ENCODE data around the gene GSN.

The GSN gene

DNA sequence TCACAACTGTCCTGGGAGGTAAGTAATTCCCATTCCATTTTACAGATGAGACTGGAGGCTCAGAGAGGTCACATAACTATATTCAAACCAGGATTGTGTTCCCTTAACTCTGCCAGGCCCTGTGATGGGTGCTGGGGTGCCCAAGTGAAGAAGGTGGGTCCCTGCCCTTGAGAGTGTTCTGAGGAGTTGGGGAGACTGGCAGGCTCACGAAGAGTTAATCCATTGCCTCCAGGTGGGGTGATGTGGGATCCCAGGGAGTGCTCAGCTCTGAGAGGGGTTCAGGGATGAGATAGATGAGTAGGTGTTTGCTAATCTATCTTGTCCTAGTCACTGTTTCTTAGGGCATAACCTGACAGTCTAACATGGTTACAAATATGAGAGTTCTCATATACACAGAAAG is 36.7 kb downstream of the GSN start:
- DNase-seq, result no peak

DNA sequence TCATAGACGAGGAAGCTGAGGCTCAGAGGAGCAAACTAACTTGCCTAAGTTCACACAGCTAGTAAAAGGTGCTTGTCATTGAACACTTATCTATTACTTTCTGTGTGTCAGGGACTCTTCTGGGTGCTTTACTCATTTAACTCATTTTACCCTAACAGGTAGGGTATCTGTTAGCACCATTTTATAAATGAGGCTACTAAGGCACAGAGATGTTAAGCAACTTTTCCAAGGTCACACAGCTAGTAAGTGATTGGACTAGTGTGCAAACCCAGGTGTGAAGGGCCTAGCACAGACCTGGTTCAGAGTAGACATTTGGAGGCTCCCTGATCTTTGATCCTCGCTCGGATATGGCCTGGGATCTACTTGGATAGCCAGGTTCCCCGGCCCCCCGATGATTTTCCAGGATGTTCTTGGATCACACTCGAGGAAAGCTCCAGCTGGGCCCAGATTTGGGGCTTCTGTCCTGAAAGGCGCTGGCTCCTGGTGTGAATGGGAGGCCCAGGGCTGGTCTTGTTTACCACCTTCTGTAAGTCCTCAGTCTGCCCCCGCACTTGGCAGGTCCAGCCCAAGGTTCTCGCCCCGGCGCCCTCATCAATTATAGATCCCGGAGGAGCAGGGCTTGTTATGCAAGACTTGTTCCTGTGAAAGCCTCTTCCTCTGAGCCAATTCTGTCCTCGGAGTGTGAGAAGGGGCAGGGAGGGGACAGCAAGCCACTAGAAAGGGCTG is 37.5 kb downstream of the GSN start:
- no peak for DNase-seq

DNA sequence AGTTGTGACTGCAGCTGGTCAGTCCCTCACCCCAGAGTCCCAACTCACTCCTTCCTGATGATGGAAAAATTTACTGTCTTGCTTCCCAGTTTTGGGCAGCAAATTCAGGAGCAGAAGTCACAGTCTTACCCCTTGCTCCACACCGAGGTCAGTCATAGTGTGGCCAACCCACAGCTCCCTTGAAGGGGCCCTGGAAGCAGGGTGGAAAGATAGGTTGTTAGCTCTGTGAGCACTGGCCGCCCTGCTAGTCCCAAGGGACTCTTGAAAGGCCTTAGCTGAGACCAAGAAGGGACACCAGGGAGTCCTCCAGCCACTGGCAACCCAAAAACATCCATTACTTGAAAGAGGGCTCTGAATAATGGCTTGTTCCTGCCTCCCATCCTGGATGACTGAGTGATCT is 40.0 kb downstream of the GSN start:
- no peak for DNase-seq

DNA sequence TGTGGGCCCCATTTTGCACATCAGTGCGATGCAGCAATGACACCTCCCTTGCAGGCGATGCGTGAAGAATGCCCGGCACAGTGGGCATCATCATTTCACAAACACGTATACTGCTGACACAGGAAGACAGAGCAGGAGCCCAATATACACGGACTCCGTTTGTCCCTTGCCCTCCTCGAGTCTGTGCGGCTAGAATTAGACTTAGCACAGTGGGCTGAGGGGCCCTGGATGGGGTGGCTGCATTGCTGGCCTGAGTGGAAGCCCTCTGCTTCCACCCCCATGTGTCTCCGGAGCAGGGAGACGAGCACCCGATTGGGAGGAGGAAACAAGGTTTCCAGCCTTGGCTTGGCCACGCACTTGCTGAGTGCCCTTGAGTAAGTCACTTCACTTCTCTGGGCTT is 40.8 kb downstream of the GSN start:
- DNase-seq, result no peak

DNA sequence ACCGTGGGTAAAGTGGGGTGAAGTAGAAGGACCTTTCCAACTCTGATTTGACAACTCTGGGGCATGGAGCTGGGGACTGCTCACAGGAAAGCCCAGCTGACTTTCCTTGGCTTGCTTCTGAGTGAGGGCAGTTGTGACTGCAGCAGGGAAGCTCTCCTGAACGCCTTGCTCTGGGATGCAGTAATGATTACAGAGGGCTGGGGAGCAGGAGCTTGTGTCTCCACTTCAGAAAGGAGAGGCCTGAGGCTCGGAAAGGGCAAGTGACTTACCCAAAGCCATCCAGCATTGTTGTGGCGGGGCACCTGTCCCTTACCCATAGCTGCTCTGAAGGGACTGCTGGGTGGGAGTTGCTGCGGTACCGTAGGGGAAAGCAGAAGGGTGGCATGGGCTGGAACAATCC is 41.2 kb downstream of the GSN start:
- DNase-seq, result no peak

DNA sequence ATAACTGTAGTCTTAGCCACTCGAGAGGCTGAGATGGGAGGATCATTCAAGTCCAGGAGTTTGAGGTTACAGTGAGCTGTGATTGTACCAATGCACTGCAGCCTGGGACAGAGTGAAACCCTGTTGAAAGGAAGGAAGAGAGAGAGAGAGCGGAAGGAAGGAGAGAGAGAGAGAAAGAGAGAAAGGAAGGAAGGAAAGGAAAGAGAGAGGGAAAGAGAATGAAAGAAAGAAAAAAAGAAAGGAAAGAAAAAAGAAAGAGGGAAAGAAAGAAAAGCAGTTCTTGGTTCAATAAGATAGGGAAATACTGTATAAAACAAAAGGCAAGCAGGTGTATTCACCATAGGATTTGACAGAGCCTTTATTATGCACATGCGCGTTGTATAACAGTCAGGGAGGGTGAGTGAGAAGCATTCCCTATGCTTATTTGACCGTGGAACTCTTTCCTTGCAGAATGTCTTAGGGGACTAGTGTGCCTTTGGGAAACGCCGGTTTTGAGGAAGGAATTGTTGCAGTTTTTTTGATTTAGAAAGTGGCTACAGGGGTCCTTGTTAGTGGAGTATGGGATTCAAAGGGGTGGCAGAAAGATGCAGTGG is 42.0 kb downstream of the GSN start:
- no peak for DNase-seq

DNA sequence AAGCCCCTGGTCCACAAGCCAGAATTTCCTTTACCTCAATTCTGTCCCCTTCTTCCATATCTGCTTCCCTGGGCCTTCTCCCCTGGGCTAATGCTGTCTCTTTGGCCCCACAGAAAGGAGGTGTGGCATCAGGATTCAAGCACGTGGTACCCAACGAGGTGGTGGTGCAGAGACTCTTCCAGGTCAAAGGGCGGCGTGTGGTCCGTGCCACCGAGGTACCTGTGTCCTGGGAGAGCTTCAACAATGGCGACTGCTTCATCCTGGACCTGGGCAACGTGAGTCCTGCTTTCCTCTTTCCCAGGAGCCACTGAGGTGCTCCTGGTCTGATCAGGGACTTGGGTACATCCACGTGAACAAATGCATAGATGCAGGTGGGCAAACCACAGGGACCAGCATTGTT is 42.6 kb downstream of the GSN start:
- DNase-seq, result no peak

DNA sequence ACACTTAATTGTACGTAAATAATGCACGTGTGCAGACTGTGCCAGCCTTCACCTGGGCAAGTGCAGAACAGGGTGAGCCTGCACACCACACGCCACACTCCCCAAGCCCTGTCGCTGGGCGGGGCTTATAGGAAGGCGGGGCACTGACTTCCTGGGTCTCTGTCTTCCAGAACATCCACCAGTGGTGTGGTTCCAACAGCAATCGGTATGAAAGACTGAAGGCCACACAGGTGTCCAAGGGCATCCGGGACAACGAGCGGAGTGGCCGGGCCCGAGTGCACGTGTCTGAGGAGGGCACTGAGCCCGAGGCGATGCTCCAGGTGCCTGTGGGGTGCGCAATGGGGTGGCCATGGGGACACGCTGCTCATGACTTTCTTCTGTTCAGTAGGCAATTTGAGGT is 44.2 kb downstream of the GSN start:
- DNase-seq, result no peak

DNA sequence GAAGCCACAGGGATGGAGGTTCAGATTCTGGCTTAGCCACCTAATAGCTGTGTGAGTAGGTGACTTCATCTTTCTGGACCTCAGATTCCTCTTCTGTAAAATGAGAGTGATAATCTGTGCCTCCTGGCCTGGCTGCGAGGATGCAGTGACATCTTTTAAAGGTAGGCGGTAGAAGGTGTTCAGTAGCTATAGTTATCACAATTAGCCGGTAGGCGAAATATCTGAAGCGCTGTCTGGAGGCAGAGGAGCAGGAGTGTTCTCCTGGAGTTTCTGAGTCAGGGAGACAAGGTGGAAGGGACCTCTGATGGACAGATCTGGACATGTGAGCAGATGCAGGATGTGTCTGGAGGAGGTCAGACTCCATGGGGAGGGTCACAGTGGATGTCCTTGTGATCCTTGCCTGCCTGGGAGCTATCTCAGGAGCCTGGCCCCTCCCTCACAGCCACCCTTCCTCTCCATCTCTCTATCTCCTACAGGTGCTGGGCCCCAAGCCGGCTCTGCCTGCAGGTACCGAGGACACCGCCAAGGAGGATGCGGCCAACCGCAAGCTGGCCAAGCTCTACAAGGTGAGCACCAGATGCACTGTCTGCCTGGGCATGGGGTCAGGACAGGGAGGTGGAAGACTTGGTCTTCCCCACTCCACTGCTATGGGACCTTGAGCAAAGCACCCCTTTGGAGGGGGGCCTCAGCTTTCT is 45.6 kb downstream of the GSN start:
- no peak for DNase-seq

DNA sequence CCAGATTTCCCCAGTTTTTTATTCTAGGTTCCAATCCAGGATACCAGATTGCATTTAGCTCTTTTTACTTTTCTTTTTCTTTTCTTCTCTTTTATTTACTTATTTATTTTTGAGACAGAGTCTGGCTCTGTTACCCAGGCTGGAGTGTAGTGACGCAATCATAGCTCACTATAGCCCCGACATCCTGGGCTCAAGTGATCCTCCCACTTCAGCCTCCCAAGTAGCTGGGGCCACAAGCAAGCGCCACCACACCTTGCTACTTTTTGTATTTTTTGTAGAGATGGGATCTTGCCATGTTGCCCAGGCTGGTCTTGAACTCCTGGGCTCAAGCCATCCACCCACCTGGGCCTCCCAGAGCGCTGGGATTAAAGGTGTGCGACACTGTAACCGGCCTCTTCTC is 48.4 kb downstream of the GSN start:
- DNase-seq, result no peak

DNA sequence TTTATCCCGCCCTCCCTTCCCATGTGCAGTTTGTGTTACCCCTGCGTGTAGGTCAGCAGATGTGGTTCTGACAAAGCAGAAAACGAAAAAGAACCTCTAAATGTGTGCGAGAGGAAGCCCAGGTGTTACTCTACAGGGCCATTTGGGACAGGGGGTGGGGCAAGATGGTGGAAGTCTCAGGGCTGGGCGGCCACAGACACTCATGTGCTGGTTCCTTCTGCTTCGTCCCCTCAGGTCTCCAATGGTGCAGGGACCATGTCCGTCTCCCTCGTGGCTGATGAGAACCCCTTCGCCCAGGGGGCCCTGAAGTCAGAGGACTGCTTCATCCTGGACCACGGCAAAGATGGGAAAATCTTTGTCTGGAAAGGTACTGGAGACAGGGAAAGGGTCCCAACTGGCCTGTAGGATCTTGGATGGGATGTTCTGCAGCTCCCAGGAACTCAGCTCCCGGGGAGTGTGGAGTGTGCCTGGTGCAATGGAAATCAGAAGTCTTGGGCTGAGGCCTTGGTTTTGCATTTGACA is 49.0 kb downstream of the GSN start:
- DNase-seq, result no peak

DNA sequence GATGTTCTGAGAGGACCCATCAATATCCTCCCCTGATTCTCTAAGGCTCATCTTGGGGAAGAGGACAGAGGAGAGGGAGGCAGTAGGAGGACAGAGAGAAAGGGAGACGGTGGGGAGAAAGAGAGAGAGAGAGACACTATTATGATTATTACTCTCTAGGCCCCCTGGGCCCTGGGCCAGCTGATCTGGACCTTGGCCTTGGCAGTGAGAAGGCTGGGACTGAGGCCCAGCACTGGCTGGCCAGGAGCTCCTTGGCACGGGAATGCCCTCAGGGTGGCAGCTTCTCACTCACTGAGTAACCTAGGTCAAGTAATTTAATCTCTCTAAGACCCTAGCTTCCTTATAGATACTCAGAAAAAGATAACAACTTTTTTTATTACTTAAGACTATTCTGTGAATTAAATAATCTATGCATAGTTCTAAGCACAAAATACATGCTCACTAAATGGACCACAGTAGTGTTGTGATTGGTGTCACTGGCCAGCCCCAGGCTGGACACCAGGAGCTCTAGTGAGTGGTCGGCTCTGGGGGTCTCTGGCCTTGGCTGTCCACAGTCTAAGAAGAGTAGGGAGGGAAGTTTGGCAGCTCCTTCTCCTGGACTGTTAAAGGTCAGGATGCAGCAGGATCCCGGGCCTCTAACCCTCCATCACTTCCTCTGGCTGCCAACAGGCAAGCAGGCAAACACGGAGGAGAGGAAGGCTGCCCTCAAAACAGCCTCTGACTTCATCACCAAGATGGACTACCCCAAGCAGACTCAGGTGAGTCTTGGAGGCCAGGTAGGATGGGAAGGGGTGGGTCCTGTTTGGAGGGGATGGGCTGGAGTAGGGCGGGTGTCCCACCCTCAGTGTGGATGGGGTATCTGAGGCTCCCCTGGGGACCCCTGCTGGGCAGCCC is 50.0 kb downstream of the GSN start:
- no peak for DNase-seq

DNA sequence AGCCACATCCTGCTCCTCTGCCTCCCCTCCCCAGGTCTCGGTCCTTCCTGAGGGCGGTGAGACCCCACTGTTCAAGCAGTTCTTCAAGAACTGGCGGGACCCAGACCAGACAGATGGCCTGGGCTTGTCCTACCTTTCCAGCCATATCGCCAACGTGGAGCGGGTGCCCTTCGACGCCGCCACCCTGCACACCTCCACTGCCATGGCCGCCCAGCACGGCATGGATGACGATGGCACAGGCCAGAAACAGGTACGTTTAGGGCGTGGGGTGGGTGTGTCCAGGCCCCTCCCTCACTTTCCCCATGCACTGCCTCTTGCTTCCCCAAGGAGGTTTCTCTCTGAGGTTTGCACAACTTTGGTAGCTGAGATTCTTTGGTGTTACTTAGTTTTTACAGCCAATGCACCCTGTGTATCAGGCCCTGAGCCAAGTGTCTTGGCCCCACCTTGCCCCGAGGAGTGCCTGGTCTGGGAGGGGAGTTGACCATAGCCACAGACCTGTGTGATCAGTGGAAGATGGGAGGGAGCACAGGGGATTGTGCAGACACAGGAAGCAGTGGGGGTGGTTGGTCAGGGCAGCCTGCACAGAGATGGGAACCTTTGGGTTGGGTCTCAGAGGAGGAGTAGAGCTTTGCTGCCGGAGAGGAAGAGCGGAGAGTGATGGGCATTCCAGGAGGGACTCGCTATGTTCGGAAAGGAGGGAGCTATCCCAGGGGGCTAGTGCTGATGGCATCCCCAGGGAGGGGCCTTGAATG is 50.8 kb downstream of the GSN start:
- no peak for DNase-seq

DNA sequence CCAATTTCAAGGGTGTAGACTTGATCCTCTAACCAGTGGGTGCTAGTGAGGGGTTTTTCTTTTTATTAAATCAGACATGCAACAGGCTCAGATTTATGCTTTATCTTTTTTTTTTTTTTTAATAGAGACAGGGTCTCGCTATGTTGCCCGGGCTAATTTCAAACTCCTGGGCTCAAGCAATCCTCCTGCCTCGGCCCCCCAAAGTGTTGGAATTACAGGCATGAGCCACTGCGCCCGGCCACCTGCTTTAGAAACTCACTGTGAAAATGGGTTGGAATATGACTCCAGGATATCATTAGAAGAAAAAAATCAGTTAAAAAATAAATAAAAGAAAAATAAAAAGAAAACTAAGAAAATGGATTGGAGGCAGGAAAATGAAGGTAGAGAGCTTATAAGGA is 51.4 kb downstream of the GSN start:
- no peak for DNase-seq

DNA sequence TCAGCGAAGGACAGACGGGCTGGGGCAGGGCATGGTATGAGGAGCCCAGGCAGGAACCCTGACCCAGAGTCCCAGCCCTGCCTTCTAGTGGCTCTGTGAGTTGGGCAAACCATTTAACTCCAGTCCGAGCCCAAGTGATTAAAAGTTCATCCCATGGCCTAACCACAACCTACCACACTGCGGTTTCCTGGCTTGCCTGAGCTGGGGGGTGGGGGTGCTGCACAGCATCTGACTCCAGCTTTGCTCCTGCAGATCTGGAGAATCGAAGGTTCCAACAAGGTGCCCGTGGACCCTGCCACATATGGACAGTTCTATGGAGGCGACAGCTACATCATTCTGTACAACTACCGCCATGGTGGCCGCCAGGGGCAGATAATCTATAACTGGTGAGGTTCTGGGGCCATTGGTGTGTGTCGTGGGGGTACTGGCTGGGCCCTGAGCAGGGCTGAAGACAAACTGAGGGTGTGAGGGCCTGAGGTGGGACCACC is 53.1 kb downstream of the GSN start:
- peak; percentile 38 for DNase-seq

DNA sequence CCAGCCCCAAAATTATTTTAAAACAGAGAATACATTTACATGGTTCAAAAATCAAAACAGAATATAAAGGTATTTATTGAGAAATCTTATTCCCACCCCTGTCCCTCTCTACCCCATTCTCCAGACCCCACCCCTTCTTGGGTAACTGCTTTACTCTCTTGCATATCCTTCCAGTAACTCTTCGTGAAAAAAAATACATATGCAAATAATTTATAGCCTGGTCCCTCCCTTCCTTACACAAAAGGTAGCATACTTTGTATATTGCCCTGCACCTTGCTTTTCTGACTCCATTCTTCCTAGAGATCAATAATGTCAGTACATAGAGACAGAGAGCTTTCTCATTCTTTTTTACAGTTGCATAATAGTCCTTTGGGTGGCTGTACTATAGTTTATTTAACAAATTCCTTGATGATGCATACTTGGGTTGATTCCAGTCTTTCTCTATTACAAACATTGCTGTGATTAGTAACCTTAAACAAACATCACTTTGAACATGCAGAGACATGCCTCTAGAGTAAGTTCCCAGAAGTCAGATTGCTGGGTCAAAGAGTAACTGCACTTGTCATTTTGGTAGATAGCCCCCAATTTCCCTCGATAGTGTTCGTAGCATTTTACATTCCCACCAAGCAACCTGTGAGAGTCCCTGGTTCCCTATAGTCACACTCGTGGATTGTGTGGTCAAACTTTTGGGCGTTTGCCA is 54.2 kb downstream of the GSN start:
- DNase-seq, result no peak

DNA sequence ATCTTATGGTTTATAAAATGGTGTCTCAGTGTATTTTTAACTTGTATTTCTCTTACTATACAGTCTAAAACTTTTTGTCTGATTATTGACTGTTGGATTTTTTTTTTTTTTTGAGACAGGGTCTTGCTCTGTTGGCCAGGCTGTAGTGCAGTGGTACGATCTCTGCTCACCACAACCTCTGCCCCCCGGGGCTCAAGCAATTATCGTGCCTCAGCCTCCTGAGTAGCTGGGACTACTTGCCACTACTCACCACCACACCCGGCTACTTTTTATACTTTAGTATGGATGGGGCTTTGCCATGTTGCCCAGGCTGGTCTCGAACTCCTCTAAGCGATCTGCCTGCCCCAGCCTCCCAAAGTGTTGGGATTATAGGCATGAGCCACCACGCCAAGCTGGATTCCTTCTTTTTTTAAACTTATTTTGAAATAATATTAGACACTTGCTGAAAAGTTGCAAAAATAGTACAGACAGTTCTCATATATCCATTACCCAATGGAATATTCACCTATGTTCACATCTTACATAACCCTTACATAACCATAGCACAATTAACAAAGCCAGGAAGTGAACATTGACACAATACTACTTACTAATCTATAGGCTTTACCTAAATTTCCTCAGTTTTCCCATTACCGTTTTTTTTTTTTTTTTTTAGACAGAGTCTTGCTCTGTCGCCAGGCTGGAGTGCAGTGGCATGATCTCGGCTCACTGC is 54.9 kb downstream of the GSN start:
- no peak for DNase-seq

DNA sequence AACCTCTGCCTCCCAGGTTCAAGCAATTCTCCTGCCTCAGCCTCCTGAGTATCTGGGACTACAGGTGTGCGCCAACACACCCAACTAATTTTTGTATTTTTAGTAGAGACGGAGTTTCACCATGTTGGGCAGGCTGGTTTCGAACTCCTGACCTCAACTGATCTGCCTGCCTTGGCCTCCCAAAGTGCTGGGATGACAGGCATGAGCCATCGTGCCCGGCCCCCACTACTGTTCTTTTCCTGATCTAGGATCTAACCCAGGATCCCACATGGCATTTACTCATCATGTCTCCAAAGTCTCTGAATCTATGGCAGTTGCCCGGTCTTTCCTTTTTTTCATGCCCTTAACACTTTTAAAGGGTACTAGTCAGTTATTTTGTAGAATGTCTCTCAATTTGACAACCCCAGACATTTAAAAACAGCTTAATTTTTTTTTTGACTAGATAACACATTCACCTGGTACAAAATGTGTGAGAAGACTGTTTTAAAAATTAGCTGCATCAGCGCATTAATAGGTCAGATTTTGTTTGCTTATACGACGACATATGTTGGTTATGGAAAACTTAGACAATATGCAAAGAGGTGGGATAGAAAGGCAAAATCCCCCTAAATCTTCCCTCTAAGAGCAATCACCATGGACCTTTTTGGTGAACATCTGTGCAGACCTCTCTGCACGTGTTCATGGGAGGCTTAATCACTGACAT is 55.6 kb downstream of the GSN start:
- DNase-seq, result no peak

DNA sequence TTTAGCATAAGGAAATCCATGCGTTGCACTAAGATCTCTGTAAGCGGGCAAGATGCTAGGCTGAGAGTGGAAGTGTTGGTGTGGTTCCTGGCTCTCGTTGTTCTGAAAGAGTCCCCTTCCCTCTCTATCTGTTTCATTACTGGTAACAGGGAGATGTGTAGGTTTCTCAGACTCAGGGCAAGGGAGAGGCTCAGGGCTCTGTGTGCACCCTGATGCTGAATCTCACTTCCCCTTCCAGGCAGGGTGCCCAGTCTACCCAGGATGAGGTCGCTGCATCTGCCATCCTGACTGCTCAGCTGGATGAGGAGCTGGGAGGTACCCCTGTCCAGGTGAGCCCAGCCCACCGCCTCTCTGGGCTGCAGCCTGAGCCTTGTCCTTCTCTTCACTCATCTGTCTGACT is 56.4 kb downstream of the GSN start:
- no peak for DNase-seq

DNA sequence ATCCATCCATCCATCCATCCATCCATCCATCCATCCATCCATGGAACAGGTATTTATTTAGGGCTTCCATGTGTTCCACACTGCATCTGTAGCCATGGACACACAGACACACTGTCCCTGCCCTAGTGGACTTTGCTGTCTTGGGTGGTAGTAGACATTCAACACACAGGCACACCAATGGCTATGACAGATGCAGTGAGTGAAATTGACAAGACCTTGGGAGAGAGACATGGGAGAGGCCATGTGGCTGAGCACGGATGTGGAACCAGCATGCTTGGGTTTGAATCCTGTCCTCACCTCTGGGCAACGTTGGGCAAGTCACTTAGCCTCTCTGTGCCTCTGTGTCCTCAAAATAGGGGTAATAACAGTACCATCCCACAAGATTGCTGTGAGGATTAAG is 56.8 kb downstream of the GSN start:
- no peak for DNase-seq
